Glutamatergic neuron (in vitro differentiated cells): ENCODE results near the gene CDH4. TPM values are rescaled to one million over a fixed set of nuclear protein-coding genes. Genes with fewer than 3 reads are reported as not detected.

Source experiments
- DNase-seq: peaks from one replicate; pipeline ENCODE4 v3.0.0; 2022
- H3K27ac Mint-ChIP-seq: one replicate; pipeline ENCODE4 v1.8.0; 2020; ENCODE audit warnings: mild to moderate bottlenecking, mixed read lengths, inconsistent platforms; ENCODE audit not compliant: unreplicated experiment
- H3K27me3 Mint-ChIP-seq: one replicate; pipeline ENCODE4 v1.8.0; 2020; ENCODE audit warnings: mild to moderate bottlenecking, moderate library complexity, mixed read lengths, inconsistent platforms; ENCODE audit not compliant: unreplicated experiment
- H3K36me3 Mint-ChIP-seq: one replicate; pipeline ENCODE4 v1.8.0; 2020; ENCODE audit warnings: mild to moderate bottlenecking, mixed read lengths, inconsistent platforms; ENCODE audit not compliant: unreplicated experiment
- H3K4me1 Mint-ChIP-seq: one replicate; pipeline ENCODE4 v1.8.0; 2020; ENCODE audit warnings: mild to moderate bottlenecking, low read depth, mixed read lengths, inconsistent platforms; ENCODE audit not compliant: unreplicated experiment
- H3K4me3 Mint-ChIP-seq: one replicate; pipeline ENCODE4 v1.8.0; 2020; ENCODE audit warnings: mild to moderate bottlenecking, mixed read lengths, inconsistent platforms; ENCODE audit not compliant: unreplicated experiment
- H3K9me3 Mint-ChIP-seq: one replicate; pipeline ENCODE4 v1.8.0; 2020; ENCODE audit warnings: mild to moderate bottlenecking, moderate library complexity, mixed read lengths, inconsistent platforms; ENCODE audit not compliant: unreplicated experiment
- CTCF ChIP-seq: fragments of 200-600 bp; sonication (generic); IDR thresholded peaks from one replicate; pipeline ENCODE4 v1.5.0; 2021; ENCODE audit not compliant: partially characterized antibody, unreplicated experiment
- total RNA-seq: library from RNA; stranded (reverse); fragmentation: NEBNext Ultra II Directional; extraction: Animal tissue kit (Norgen Biotek cat#: 25700); gene quantifications from one replicate; pipeline ENCODE4 v1.2.1, GENCODE V29; 2021; ENCODE audit not compliant: unreplicated experiment

Gene CDH4
- total RNA-seq, 1 donor from 2014 or later: 1.2 TPM

DNA sequence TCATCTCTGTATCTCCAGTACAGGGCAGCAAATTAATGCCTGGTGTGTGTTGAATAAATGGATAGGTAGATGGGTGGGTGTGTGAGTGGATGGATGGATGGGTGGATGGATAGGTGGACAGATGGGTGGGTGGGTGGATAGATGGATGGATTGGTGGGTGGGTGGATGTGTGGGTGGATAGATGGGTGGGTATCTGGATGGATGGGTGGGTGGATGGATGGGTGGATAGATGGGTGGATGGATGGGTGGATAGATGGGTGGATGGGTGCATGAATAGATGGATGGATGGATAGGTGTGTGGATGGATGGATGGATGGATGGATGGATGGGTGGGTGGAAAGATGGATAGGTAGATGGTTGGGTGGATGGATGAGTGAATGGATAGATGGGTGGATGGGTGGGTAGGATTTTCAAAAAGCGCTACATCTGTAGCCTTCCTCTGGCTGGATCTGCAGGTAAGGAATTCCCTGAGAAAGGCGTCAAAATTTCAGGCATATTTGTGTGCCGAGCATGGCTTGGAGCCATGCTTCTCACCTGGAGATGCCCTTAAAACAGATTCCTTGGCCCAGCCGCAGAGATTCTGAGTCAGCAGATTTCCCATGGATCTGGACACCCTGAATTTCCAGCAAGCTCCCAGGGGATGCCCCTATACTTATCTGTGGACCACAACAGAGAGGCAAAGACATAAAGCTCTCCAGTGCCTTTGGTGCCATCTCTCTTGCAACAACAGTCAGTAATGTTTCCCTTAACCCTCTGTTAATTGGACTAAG, 177.6 kb downstream of the CDH4 start:
- DNase-seq: no peak
- Mint-ChIP-seq H3K36me3 (no peaks in the 10 kb centered on the region), H3K4me1 (peaks cover 10% of the 10 kb centered on the region), H3K27me3 (peaks cover 3% of the 10 kb centered on the region), H3K9me3 (peaks cover 3% of the 10 kb centered on the region), H3K4me3 (no peak overlapping the region), H3K27ac (no peak overlapping the region)
- TF ChIP-seq CTCF: no peak

DNA sequence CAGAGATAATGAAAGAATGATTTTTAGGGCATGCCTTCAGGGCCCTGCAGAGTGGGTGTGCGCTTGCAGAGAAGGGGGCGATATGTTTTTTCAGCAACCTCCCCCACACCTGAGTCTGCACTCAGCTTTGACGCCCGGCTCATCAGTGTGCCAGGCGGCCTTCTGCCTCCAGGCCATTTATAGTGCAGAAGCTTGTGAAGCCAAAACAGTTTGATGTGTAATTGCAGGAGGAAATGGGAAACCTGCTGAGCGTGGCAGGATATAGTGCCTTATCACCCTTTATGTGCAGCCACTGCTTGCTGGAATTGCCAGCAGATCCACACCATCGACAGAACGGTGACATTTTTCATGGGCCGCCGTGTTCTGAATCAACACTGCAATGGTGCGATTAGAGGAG, 178.2 kb downstream of the CDH4 start:
- no peak overlapping the region for H3K27ac Mint-ChIP-seq
- H3K4me1 Mint-ChIP-seq: peaks cover 15% of the 10 kb centered on the region
- no peaks in the 10 kb centered on the region for H3K36me3 Mint-ChIP-seq
- no peak for TF ChIP-seq CTCF
- H3K27me3 Mint-ChIP-seq: peaks cover 4% of the 10 kb centered on the region
- DNase-seq: no peak
- H3K9me3 Mint-ChIP-seq: peaks cover 3% of the 10 kb centered on the region
- H3K4me3 Mint-ChIP-seq: no peak overlapping the region

DNA sequence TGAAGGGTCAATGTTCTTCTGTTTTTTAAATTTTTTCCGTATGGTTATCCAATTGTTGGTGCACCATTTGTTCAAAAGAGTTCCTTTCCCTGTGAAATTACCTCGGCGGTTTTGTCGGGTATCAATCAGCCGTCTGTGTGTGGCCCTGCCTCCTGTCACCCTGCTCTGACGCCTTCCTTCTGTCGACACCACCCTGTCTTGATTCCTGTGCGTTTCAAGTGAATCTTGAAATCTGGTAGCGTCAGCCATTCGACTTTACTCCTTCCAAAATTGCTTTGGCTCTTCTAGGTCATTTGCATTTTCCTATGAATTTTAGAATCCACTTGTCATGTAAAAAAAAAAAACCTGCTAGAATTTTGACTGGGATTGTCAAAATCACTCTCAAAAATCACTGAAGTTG, 181.1 kb downstream of the CDH4 start:
- TF ChIP-seq CTCF: no peak
- Mint-ChIP-seq H3K36me3 (no peaks in the 10 kb centered on the region), H3K27me3 (peaks cover 10% of the 10 kb centered on the region), H3K27ac (no peak overlapping the region), H3K4me1 (peaks cover 34% of the 10 kb centered on the region), H3K9me3 (no peaks in the 10 kb centered on the region), H3K4me3 (no peak overlapping the region)
- DNase-seq: no peak

- H3K27ac Mint-ChIP-seq: peak overlapping the region; percentile 1
- peaks cover 10% of the 10 kb centered on the region for H3K27me3 Mint-ChIP-seq
- TF ChIP-seq CTCF: no peak
- no peak overlapping the region for H3K4me3 Mint-ChIP-seq
- no peaks in the 10 kb centered on the region for H3K36me3 Mint-ChIP-seq
- peaks cover 34% of the 10 kb centered on the region for H3K4me1 Mint-ChIP-seq
- H3K9me3 Mint-ChIP-seq: no peaks in the 10 kb centered on the region
- DNase-seq: no peak
These were observed 181.8 kb downstream of the CDH4 start for GRCh38 chr20:61433816-61434215.

DNA sequence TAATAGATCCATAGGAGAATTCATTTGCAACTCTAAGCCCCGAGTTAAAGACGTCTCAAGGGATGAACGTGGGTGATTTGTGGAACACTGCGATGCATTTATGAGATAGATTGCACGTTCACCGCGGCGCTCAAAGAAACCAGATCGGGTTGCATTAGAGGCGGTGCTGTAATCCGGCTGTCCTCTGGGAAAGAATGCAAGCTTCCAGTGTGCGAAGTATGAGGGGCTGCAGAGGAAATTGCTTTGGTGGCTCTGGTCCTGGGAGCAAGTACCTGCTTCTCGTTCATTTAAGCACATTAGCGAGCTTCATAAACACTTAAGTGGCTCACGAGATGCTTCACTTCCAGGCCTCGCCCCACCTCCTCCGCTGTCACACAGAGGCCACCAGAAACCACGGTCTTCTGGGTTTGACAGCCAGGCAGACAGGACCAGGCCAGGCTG, 182.3 kb downstream of the CDH4 start:
- peak; percentile 60 for DNase-seq
- H3K9me3 Mint-ChIP-seq: no peaks in the 10 kb centered on the region
- H3K27me3 Mint-ChIP-seq: peaks cover 10% of the 10 kb centered on the region
- no peak for TF ChIP-seq CTCF
- H3K36me3 Mint-ChIP-seq: no peaks in the 10 kb centered on the region
- H3K27ac Mint-ChIP-seq: peak overlapping the region; percentile 1
- H3K4me1 Mint-ChIP-seq: peaks cover 34% of the 10 kb centered on the region
- peak overlapping the region; percentile 6 for H3K4me3 Mint-ChIP-seq
